ENCODE data around the gene ZNF672.

ZNF672 gene

GRCh38 chr1:248847181-248847955 is 9.3 kb downstream of the ZNF672 start:
- Mint-ChIP-seq H3K36me3 (ENCODE audit: insufficient read depth) (peaks cover 19% of the 10 kb centered on the region), H3K9me3 (no peaks in the 10 kb centered on the region), H3K27ac (no peak overlapping the region), H3K4me3 (no peak overlapping the region), H3K27me3 (no peaks in the 10 kb centered on the region), H3K4me1 (ENCODE audit: low read depth in 2 of 2) (peaks cover under 1 to 2% of the 10 kb centered on the region in 2 donors)
- no peak for ATAC-seq (replicated peaks)
- no peak for DNase-seq

DNA sequence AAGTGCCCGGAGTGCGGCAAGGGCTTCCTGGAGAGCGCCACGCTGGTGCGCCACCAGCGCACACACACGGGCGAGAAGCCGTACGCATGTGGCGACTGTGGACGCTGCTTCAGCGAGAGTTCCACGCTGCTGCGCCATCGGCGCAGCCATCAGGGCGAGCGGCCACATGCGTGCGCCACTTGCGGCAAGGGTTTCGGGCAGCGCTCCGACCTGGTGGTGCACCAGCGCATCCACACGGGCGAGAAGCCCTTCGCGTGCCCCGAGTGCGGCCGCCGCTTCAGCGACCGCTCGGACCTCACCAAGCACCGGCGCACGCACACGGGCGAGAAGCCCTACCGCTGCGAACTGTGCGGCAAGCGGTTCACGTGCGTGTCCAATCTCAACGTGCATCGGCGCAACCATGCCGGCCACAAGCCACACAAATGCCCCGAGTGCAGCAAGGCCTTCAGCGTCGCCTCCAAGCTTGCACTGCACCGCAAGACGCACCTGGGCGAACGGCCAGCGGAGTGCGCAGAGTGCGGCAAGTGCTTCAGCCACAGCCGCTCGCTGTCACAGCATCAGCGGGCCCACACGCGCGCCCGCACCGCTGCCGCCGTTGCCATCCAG is 10.0 kb downstream of the ZNF672 start:
- H3K9me3 Mint-ChIP-seq, result no peaks in the 10 kb centered on the region
- H3K27me3 Mint-ChIP-seq, result no peaks in the 10 kb centered on the region
- no peak for ATAC-seq (replicated peaks)
- peaks cover 19% of the 10 kb centered on the region for H3K36me3 Mint-ChIP-seq (ENCODE audit: insufficient read depth)
- no peak for DNase-seq
- no peak overlapping the region for H3K4me3 Mint-ChIP-seq
- no peak overlapping the region for H3K27ac Mint-ChIP-seq
- peaks cover 0 to 2% of the 10 kb centered on the region in 2 donors for H3K4me1 Mint-ChIP-seq (ENCODE audit: low read depth in 2 of 2)

- H3K4me1 Mint-ChIP-seq (ENCODE audit: low read depth in 2 of 2), result peaks cover 0 to 2% of the 10 kb centered on the region in 2 donors
- H3K36me3 Mint-ChIP-seq (ENCODE audit: insufficient read depth), result peaks cover 19% of the 10 kb centered on the region
- H3K27ac Mint-ChIP-seq, result peak overlapping the region in 1 of 2 donors; percentile 2
- H3K9me3 Mint-ChIP-seq, result no peaks in the 10 kb centered on the region
- no peaks in the 10 kb centered on the region for H3K27me3 Mint-ChIP-seq
- ATAC-seq (replicated peaks), result no peak
- no peak for DNase-seq
- H3K4me3 Mint-ChIP-seq, result no peak overlapping the region
Observed at GRCh38 chr1:248848602-248849001, 10.6 kb downstream of the ZNF672 start.

GRCh38 chr1:248849152-248849551 is 11.1 kb downstream of the ZNF672 start:
- ATAC-seq (replicated peaks), result no peak
- Mint-ChIP-seq H3K4me1 (ENCODE audit: low read depth in 2 of 2) (peaks cover 0 to 2% of the 10 kb centered on the region in 2 donors), H3K27me3 (no peaks in the 10 kb centered on the region), H3K27ac (peak overlapping the region in 1 of 2 donors; percentile 2), H3K36me3 (ENCODE audit: insufficient read depth) (peaks cover 19% of the 10 kb centered on the region), H3K4me3 (no peak overlapping the region), H3K9me3 (no peaks in the 10 kb centered on the region)
- no peak for DNase-seq

GRCh38 chr1:248849637-248850036 is 11.6 kb downstream of the ZNF672 start:
- H3K27me3 Mint-ChIP-seq, result no peaks in the 10 kb centered on the region
- peaks cover 0 to 2% of the 10 kb centered on the region in 2 donors for H3K4me1 Mint-ChIP-seq (ENCODE audit: low read depth in 2 of 2)
- no peak for DNase-seq
- no peak overlapping the region for H3K4me3 Mint-ChIP-seq
- peaks cover 21% of the 10 kb centered on the region for H3K36me3 Mint-ChIP-seq (ENCODE audit: insufficient read depth)
- H3K27ac Mint-ChIP-seq, result no peak overlapping the region
- no peak for ATAC-seq (replicated peaks)
- H3K9me3 Mint-ChIP-seq, result no peaks in the 10 kb centered on the region

- Mint-ChIP-seq H3K9me3 (no peaks in the 10 kb centered on the region), H3K27me3 (no peaks in the 10 kb centered on the region), H3K36me3 (ENCODE audit: insufficient read depth) (peaks cover 26% of the 10 kb centered on the region), H3K27ac (peak overlapping the region in 1 of 2 donors; percentile 4), H3K4me1 (ENCODE audit: low read depth in 2 of 2) (peaks cover 0 to 2% of the 10 kb centered on the region in 2 donors), H3K4me3 (no peak overlapping the region)
- ATAC-seq (replicated peaks), result no peak
- no peak for DNase-seq
Observed at GRCh38 chr1:248850124-248850523, 12.1 kb downstream of the ZNF672 start.

- peaks cover 0 to 2% of the 10 kb centered on the region in 2 donors for H3K4me1 Mint-ChIP-seq (ENCODE audit: low read depth in 2 of 2)
- H3K4me3 Mint-ChIP-seq, result no peak overlapping the region
- no peak for DNase-seq
- no peaks in the 10 kb centered on the region for H3K27me3 Mint-ChIP-seq
- H3K27ac Mint-ChIP-seq, result peak overlapping the region in 1 of 2 donors; percentile 4
- no peaks in the 10 kb centered on the region for H3K9me3 Mint-ChIP-seq
- no peak for ATAC-seq (replicated peaks)
- H3K36me3 Mint-ChIP-seq (ENCODE audit: insufficient read depth), result peaks cover 24% of the 10 kb centered on the region
Observed at GRCh38 chr1:248850536-248851251, 12.7 kb downstream of the ZNF672 start.

- Mint-ChIP-seq H3K27ac (no peak overlapping the region), H3K4me3 (no peak overlapping the region), H3K9me3 (no peaks in the 10 kb centered on the region), H3K36me3 (ENCODE audit: insufficient read depth) (peaks cover 21% of the 10 kb centered on the region), H3K27me3 (no peaks in the 10 kb centered on the region), H3K4me1 (ENCODE audit: low read depth in 2 of 2) (peaks cover 4 to 5% of the 10 kb centered on the region in 2 donors)
- ATAC-seq (replicated peaks) (no peak), DNase-seq (no peak)
Observed at GRCh38 chr1:248851390-248851789, 13.4 kb downstream of the ZNF672 start.

GRCh38 chr1:248852481-248853405 is 14.7 kb downstream of the ZNF672 start:
- H3K27ac Mint-ChIP-seq, result no peak overlapping the region
- no peak overlapping the region for H3K4me3 Mint-ChIP-seq
- H3K4me1 Mint-ChIP-seq (ENCODE audit: low read depth in 2 of 2), result peaks cover 9 to 11% of the 10 kb centered on the region in 2 donors
- ATAC-seq (replicated peaks) (no peak), DNase-seq (no peak)
- H3K27me3 Mint-ChIP-seq, result no peaks in the 10 kb centered on the region
- no peaks in the 10 kb centered on the region for H3K9me3 Mint-ChIP-seq
- H3K36me3 Mint-ChIP-seq (ENCODE audit: insufficient read depth), result peaks cover 14% of the 10 kb centered on the region

GRCh38 chr1:248853663-248854375 is 15.8 kb downstream of the ZNF672 start:
- Mint-ChIP-seq H3K4me1 (ENCODE audit: low read depth in 2 of 2) (peaks cover 17 to 19% of the 10 kb centered on the region in 2 donors), H3K27me3 (no peaks in the 10 kb centered on the region), H3K4me3 (no peak overlapping the region), H3K27ac (no peak overlapping the region), H3K9me3 (no peaks in the 10 kb centered on the region), H3K36me3 (ENCODE audit: insufficient read depth) (peaks cover 23% of the 10 kb centered on the region)
- DNase-seq (peak; percentile 53 to 60 (median 56)), ATAC-seq (replicated peaks) (peak; percentile 86)

GRCh38 chr1:248855580-248855979 is 17.6 kb downstream of the ZNF672 start:
- no peak for ATAC-seq (replicated peaks)
- H3K9me3 Mint-ChIP-seq, result no peaks in the 10 kb centered on the region
- DNase-seq, result no peak
- peaks cover 31% of the 10 kb centered on the region for H3K36me3 Mint-ChIP-seq (ENCODE audit: insufficient read depth)
- no peak overlapping the region for H3K4me3 Mint-ChIP-seq
- peaks cover 24 to 27% of the 10 kb centered on the region in 2 donors for H3K4me1 Mint-ChIP-seq (ENCODE audit: low read depth in 2 of 2)
- peak overlapping the region in 1 of 2 donors; percentile 81 for H3K27ac Mint-ChIP-seq
- H3K27me3 Mint-ChIP-seq, result no peaks in the 10 kb centered on the region

DNA sequence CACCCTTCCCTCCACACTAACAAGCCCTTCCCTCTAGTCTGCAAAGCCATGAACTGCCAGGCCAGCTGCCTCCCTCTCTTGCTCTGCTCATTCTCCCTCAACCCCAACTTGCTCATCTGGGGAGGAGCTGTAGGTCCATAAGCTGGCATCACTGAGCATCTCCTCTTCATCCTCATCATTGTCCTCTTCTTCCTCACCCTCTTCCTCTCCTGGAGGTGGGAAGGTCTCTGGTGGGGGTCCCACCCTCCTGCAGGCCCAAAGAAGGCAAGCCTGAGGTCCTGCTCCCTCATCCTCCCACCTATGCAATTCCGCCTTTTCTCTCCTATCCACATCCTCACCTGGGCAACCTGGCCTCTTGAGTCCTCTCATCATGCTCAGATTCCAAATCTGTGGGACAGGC is 18.2 kb downstream of the ZNF672 start:
- H3K4me1 Mint-ChIP-seq (ENCODE audit: low read depth in 2 of 2), result peaks cover 24 to 29% of the 10 kb centered on the region in 2 donors
- H3K36me3 Mint-ChIP-seq (ENCODE audit: insufficient read depth), result peaks cover 31% of the 10 kb centered on the region
- peak overlapping the region in 1 of 2 donors; percentile 81 for H3K27ac Mint-ChIP-seq
- ATAC-seq (replicated peaks) (no peak), DNase-seq (no peak)
- H3K4me3 Mint-ChIP-seq, result no peak overlapping the region
- no peaks in the 10 kb centered on the region for H3K27me3 Mint-ChIP-seq
- H3K9me3 Mint-ChIP-seq, result no peaks in the 10 kb centered on the region

All from effector memory CD8-positive, alpha-beta T cell (primary cell).